ENCODE measurements around the gene C1orf21. TPM values are rescaled to one million over a fixed set of nuclear protein-coding genes. Genes with fewer than 3 reads are reported as not detected.

C1orf21 gene
- total and polyA plus RNA-seq, 2 donors (not counting 3 experiments of a cell fraction or from before 2014, with no cell fraction given), result 0.79 to 8.5 TPM

GRCh38 chr1:184616504-184616903, 229.7 kb downstream of the C1orf21 start:
- no peak overlapping the region for H3K9ac ChIP-seq (replicated peaks; ENCODE audit: extremely low read depth, insufficient read depth, low read length)
- DNase-seq (ENCODE audit: low read depth, low spot score) (no peak), FAIRE-seq (no peak)
- ChIA-PET CTCF (interaction anchor here (1.8 kb wide), 1 partner anchor 48 kb away, joined by 4 read pairs; no protein-coding TSS in a partner anchor), POLR2A (no interaction called here)
- no peaks in the 10 kb centered on the region for H4K20me1 ChIP-seq (replicated peaks; ENCODE audit: control insufficient read depth, extremely low read depth, insufficient read depth, low read length)
- H3K27me3 ChIP-seq (ENCODE audit: control insufficient read depth in 2 of 2, insufficient read depth in 2 of 2, low read length in 2 of 2), result no peaks in the 10 kb centered on the region
- H3K4me1 ChIP-seq (ENCODE audit: control insufficient read depth, extremely low read depth, insufficient read depth, low read length), result no peaks in the 10 kb centered on the region
- no peak overlapping the region for H3K4me3 ChIP-seq (replicated peaks in 1 of 3; ENCODE audit: insufficient read depth in 1 of 3, low read depth in 1 of 3, low read length in 3 of 3)
- H2AFZ ChIP-seq (ENCODE audit: low read depth, low read length), result no peak overlapping the region
- TF ChIP-seq GATA2 (IDR thresholded peaks at IDR 0.05; ENCODE audit: insufficient read depth, insufficient read length, low read depth, low read length) (no peak), EZH2 (IDR thresholded peaks at IDR 0.05; ENCODE audit: borderline replicate concordance, low read depth, low read length, severe bottlenecking) (no peak), JUN (IDR thresholded peaks at IDR 0.05; ENCODE audit: borderline replicate concordance, insufficient read depth, insufficient read length, low read depth) (no peak), POLR2AphosphoS5 (IDR thresholded peaks at IDR 0.05; ENCODE audit: insufficient read depth, low read depth, low read length) (no peak), MYC (IDR thresholded peaks at IDR 0.05; ENCODE audit: low read depth, low read length) (no peak), MAX (IDR thresholded peaks at IDR 0.05; ENCODE audit: insufficient read depth, insufficient read length) (no peak), CTCF (IDR thresholded peaks at IDR 0.05; ENCODE audit: extremely low read depth in 1 of 2, insufficient read depth in 1 of 2, low read depth in 1 of 2, low read length in 2 of 2) (no peak), POLR2A (IDR thresholded peaks at IDR 0.05; ENCODE audit: low read depth, low read length) (no peak), FOS (IDR thresholded peaks at IDR 0.05; ENCODE audit: borderline replicate concordance, insufficient read depth, low read length) (no peak)
- BruUV-seq (replicated peaks), result no TSS peak
- dilution Hi-C loops (cut with MboI; ENCODE audit: extremely low pct_ligation_motif_present, low sequenced_read_pairs), result no loop called here
- H3K4me2 ChIP-seq (ENCODE audit: insufficient read depth, low read length), result no peak overlapping the region
- H3K27ac ChIP-seq (ENCODE audit: insufficient read depth, low read depth, low read length), result no peak overlapping the region
- H3K9me3 ChIP-seq (replicated peaks; ENCODE audit: control insufficient read depth, insufficient read depth, low read length), result no peaks in the 10 kb centered on the region
- H3K36me3 ChIP-seq (ENCODE audit: control insufficient read depth in 2 of 2, extremely low read depth in 1 of 2, insufficient read depth in 2 of 2, low read length in 2 of 2), result no peaks in the 10 kb centered on the region
- no peaks in the 10 kb centered on the region for H3K9me1 ChIP-seq (replicated peaks; ENCODE audit: control insufficient read depth, extremely low read depth, insufficient read depth, low read length)
- no peaks in the 10 kb centered on the region for H3K79me2 ChIP-seq (ENCODE audit: control insufficient read depth, insufficient read depth, low read length)
- intact Hi-C loops (cut with micrococcal nuclease), result no loop called here
